ENCODE results near the gene MRC2. TPM values are rescaled to one million over a fixed set of nuclear protein-coding genes. Genes with fewer than 3 reads are reported as not detected.
"Not testable (repeated sequence)": the region's sequence is repeated elsewhere in the genome, so short reads cannot be mapped to it uniquely, and the experiment has no call there.

MRC2 gene
- total RNA-seq, 2 experiments from 2014 or later, result 4.0 TPM

- H3K27ac Mint-ChIP-seq; H3K4me1 Mint-ChIP-seq; H3K9me3 Mint-ChIP-seq; CTCF ChIA-PET; H3K27me3 Mint-ChIP-seq; H3K4me3 Mint-ChIP-seq; DNase-seq; H3K36me3 Mint-ChIP-seq (ENCODE audit: low read depth); POLR2A ChIA-PET: not testable (repeated sequence)
Observed at GRCh38 chr17:62698459-62698858, 71.0 kb downstream of the MRC2 start.

- Mint-ChIP-seq H3K4me3 (no peak overlapping the region), H3K9me3 (no peaks in the 10 kb centered on the region), H3K36me3 (ENCODE audit: low read depth) (no peaks in the 10 kb centered on the region), H3K27me3 (peaks cover 22% of the 10 kb centered on the region), H3K27ac (no peak overlapping the region), H3K4me1 (peaks cover 5% of the 10 kb centered on the region)
- DNase-seq, result no peak
- ChIA-PET CTCF (interaction anchor here (0.9 kb wide), 1 partner anchor 11 kb away, joined by 4 read pairs; no protein-coding TSS in a partner anchor), POLR2A (no interaction called here)
Observed at GRCh38 chr17:62700964-62701705, 73.7 kb downstream of the MRC2 start.

GRCh38 chr17:62701706-62702085, 74.2 kb downstream of the MRC2 start:
- H3K4me3 Mint-ChIP-seq, result no peak overlapping the region
- ChIA-PET POLR2A (no interaction called here), CTCF (interaction anchor here (0.9 kb wide), 1 partner anchor 11 kb away, joined by 4 read pairs; no protein-coding TSS in a partner anchor)
- no peaks in the 10 kb centered on the region for H3K9me3 Mint-ChIP-seq
- no peak overlapping the region for H3K27ac Mint-ChIP-seq
- DNase-seq, result no peak
- H3K4me1 Mint-ChIP-seq, result peaks cover 5% of the 10 kb centered on the region
- H3K36me3 Mint-ChIP-seq (ENCODE audit: low read depth), result no peaks in the 10 kb centered on the region
- peaks cover 27% of the 10 kb centered on the region for H3K27me3 Mint-ChIP-seq

GRCh38 chr17:62702746-62703260, 75.3 kb downstream of the MRC2 start:
- CTCF ChIA-PET, result interaction anchor here (1.0 kb wide), 1 partner anchor 259 kb away, joined by 5 read pairs; no protein-coding TSS in a partner anchor
- Mint-ChIP-seq H3K27me3 (peaks cover 32% of the 10 kb centered on the region), H3K4me1 (peaks cover 5% of the 10 kb centered on the region), H3K36me3 (ENCODE audit: low read depth) (no peaks in the 10 kb centered on the region), H3K4me3 (no peak overlapping the region), H3K9me3 (no peaks in the 10 kb centered on the region), H3K27ac (peak overlapping the region; percentile 54)
- DNase-seq, result no peak
- POLR2A ChIA-PET, result no interaction called here

GRCh38 chr17:62703261-62703775, 75.8 kb downstream of the MRC2 start:
- no peaks in the 10 kb centered on the region for H3K36me3 Mint-ChIP-seq (ENCODE audit: low read depth)
- H3K27ac Mint-ChIP-seq, result peak overlapping the region; percentile 54
- H3K4me1 Mint-ChIP-seq, result peaks cover 5% of the 10 kb centered on the region
- peaks cover 32% of the 10 kb centered on the region for H3K27me3 Mint-ChIP-seq
- peak overlapping the region; percentile 38 for H3K4me3 Mint-ChIP-seq
- ChIA-PET POLR2A (no interaction called here), CTCF (interaction anchor here (1.0 kb wide), 1 partner anchor 258 kb away, joined by 5 read pairs; no protein-coding TSS in a partner anchor)
- no peak for DNase-seq
- no peaks in the 10 kb centered on the region for H3K9me3 Mint-ChIP-seq

GRCh38 chr17:62703776-62704380, 76.4 kb downstream of the MRC2 start:
- ChIA-PET CTCF (interaction anchor here (1.0 kb wide), 1 partner anchor 258 kb away, joined by 5 read pairs; no protein-coding TSS in a partner anchor), POLR2A (no interaction called here)
- H3K4me3 Mint-ChIP-seq, result peak overlapping the region; percentile 38
- no peak overlapping the region for H3K27ac Mint-ChIP-seq
- H3K36me3 Mint-ChIP-seq (ENCODE audit: low read depth), result no peaks in the 10 kb centered on the region
- peaks cover 2% of the 10 kb centered on the region for H3K9me3 Mint-ChIP-seq
- peaks cover 5% of the 10 kb centered on the region for H3K4me1 Mint-ChIP-seq
- peak; percentile 65 for DNase-seq
- peaks cover 32% of the 10 kb centered on the region for H3K27me3 Mint-ChIP-seq

GRCh38 chr17:62704381-62704971, 77.0 kb downstream of the MRC2 start:
- Mint-ChIP-seq H3K27ac (no peak overlapping the region), H3K4me3 (peak overlapping the region; percentile 62), H3K27me3 (peaks cover 32% of the 10 kb centered on the region), H3K9me3 (peaks cover 2% of the 10 kb centered on the region), H3K36me3 (ENCODE audit: low read depth) (no peaks in the 10 kb centered on the region), H3K4me1 (peaks cover 5% of the 10 kb centered on the region)
- no peak for DNase-seq
- POLR2A ChIA-PET, result no interaction called here
- CTCF ChIA-PET, result no interaction called here

- H3K27ac Mint-ChIP-seq, result no peak overlapping the region
- H3K4me1 Mint-ChIP-seq, result peaks cover 5% of the 10 kb centered on the region
- ChIA-PET POLR2A (no interaction called here), CTCF (no interaction called here)
- no peaks in the 10 kb centered on the region for H3K36me3 Mint-ChIP-seq (ENCODE audit: low read depth)
- peaks cover 40% of the 10 kb centered on the region for H3K27me3 Mint-ChIP-seq
- H3K9me3 Mint-ChIP-seq, result peaks cover 2% of the 10 kb centered on the region
- DNase-seq, result no peak
- peak overlapping the region; percentile 32 for H3K4me3 Mint-ChIP-seq
Observed at GRCh38 chr17:62705156-62705777, 77.8 kb downstream of the MRC2 start.

GRCh38 chr17:62705778-62706597, 78.5 kb downstream of the MRC2 start:
- ChIA-PET POLR2A (no interaction called here), CTCF (no interaction called here)
- peaks cover 5% of the 10 kb centered on the region for H3K4me1 Mint-ChIP-seq
- H3K27me3 Mint-ChIP-seq, result peaks cover 38% of the 10 kb centered on the region
- H3K27ac Mint-ChIP-seq, result peak overlapping the region; percentile 20
- no peak for DNase-seq
- no peaks in the 10 kb centered on the region for H3K36me3 Mint-ChIP-seq (ENCODE audit: low read depth)
- no peak overlapping the region for H3K4me3 Mint-ChIP-seq
- H3K9me3 Mint-ChIP-seq, result peaks cover 2% of the 10 kb centered on the region

- Mint-ChIP-seq H3K9me3 (peaks cover 2% of the 10 kb centered on the region), H3K4me3 (no peak overlapping the region), H3K36me3 (ENCODE audit: low read depth) (no peaks in the 10 kb centered on the region), H3K27me3 (peaks cover 40% of the 10 kb centered on the region), H3K4me1 (peaks cover 5% of the 10 kb centered on the region), H3K27ac (no peak overlapping the region)
- no peak for DNase-seq
- POLR2A ChIA-PET, result no interaction called here
- CTCF ChIA-PET, result no interaction called here
Observed at GRCh38 chr17:62706598-62707424, 79.3 kb downstream of the MRC2 start.

GRCh38 chr17:62707425-62707739, 79.9 kb downstream of the MRC2 start:
- POLR2A ChIA-PET, result no interaction called here
- Mint-ChIP-seq H3K4me1 (peaks cover 5% of the 10 kb centered on the region), H3K27me3 (peaks cover 42% of the 10 kb centered on the region), H3K9me3 (peaks cover 2% of the 10 kb centered on the region), H3K27ac (no peak overlapping the region), H3K4me3 (no peak overlapping the region), H3K36me3 (ENCODE audit: low read depth) (no peaks in the 10 kb centered on the region)
- CTCF ChIA-PET, result interaction anchor here (0.6 kb wide), 1 partner anchor 48 kb away, joined by 5 read pairs; no protein-coding TSS in a partner anchor
- DNase-seq, result no peak
